NT2/D1 (cell line): ENCODE measurements around the gene FMN1.

Experiments
- DNase-seq: peaks from one replicate; pipeline ENCODE4 v3.0.0-alpha.2; 2011; ENCODE audit warnings: low read depth, low spot score
- H3K27me3 ChIP-seq: 2 replicates; pipeline ENCODE4 v1.6.0; 2011; ENCODE audit warnings: mild to moderate bottlenecking; ENCODE audit not compliant: insufficient read length, insufficient read depth
- H3K36me3 ChIP-seq: 2 replicates; pipeline ENCODE4 v1.6.1; 2011; ENCODE audit warnings: mild to moderate bottlenecking, low read length, mixed read lengths; ENCODE audit not compliant: insufficient read depth, insufficient read length
- H3K4me1 ChIP-seq: 2 replicates; pipeline ENCODE4 v1.5.1; 2011; ENCODE audit not compliant: insufficient read depth, insufficient read length
- H3K4me3 ChIP-seq: 2 replicates; pipeline ENCODE4 v1.5.1; 2011; ENCODE audit warnings: low read depth; ENCODE audit not compliant: insufficient read length
- H3K9ac ChIP-seq: 2 replicates; pipeline ENCODE4 v1.6.0; 2011; ENCODE audit warnings: low read depth; ENCODE audit not compliant: insufficient read length
- H3K9me3 ChIP-seq: 2 replicates; pipeline ENCODE4 v1.5.1; 2011; ENCODE audit warnings: mild to moderate bottlenecking, low read length; ENCODE audit not compliant: insufficient read depth
- SUZ12 ChIP-seq: IDR thresholded peaks from 2 replicates; pipeline ENCODE4 v1.6.1; 2011; ENCODE audit not compliant: insufficient read length, insufficient read depth; ENCODE audit errors: extremely low read depth
- YY1 ChIP-seq: IDR thresholded peaks from 2 replicates; pipeline ENCODE4 v1.6.1; 2011; ENCODE audit not compliant: insufficient read length, insufficient read depth
- ZNF274 ChIP-seq: IDR thresholded peaks from 2 replicates; pipeline ENCODE4 v1.6.1; 2011; ENCODE audit warnings: mild to moderate bottlenecking, low read depth, low read length

FMN1 gene

GRCh38 chr15:33182278-33182905 lies 12.1 kb downstream of the FMN1 start:
- Histone ChIP-seq H3K9ac (no peak overlapping the region), H3K4me3 (no peak overlapping the region), H3K4me1 (peaks cover 2% of the 10 kb centered on the region), H3K27me3 (no peaks in the 10 kb centered on the region), H3K36me3 (no peaks in the 10 kb centered on the region), H3K9me3 (no peaks in the 10 kb centered on the region)
- TF ChIP-seq SUZ12 (no peak), ZNF274 (no peak), YY1 (no peak)
- DNase-seq: no peak

GRCh38 chr15:33179874-33180273 lies 14.6 kb downstream of the FMN1 start:
- Histone ChIP-seq H3K4me3 (no peak overlapping the region), H3K9ac (no peak overlapping the region), H3K9me3 (no peaks in the 10 kb centered on the region), H3K27me3 (no peaks in the 10 kb centered on the region), H3K4me1 (peaks cover 2% of the 10 kb centered on the region), H3K36me3 (no peaks in the 10 kb centered on the region)
- DNase-seq: no peak
- TF ChIP-seq SUZ12 (no peak), YY1 (no peak), ZNF274 (no peak)

DNA sequence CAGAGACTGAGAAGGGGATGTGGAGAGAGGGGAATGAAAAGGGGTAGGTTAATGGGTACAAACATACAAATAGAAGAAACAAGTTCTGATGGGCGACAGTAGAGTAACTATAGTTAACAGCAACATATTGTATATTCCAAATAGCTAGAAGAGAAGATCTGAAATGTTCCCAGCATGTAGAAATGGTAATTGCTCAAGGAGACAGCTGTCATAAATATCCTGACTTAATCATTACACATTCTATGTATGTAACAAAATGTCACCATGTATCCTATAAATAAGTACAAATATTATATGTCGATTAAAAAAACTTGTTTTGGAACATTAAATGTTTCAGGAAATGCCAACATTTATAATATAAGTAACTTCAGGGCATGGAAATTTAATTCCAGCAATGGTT lies 23.3 kb downstream of the FMN1 start:
- Histone ChIP-seq H3K9me3 (no peaks in the 10 kb centered on the region), H3K27me3 (no peaks in the 10 kb centered on the region), H3K9ac (no peak overlapping the region), H3K36me3 (no peaks in the 10 kb centered on the region), H3K4me3 (no peak overlapping the region), H3K4me1 (no peaks in the 10 kb centered on the region)
- TF ChIP-seq YY1 (no peak), ZNF274 (no peak), SUZ12 (no peak)
- no peak for DNase-seq

GRCh38 chr15:33169625-33170024 lies 24.9 kb downstream of the FMN1 start:
- no peak for TF ChIP-seq YY1
- TF ChIP-seq ZNF274: no peak
- TF ChIP-seq SUZ12: no peak
- no peak overlapping the region for H3K9ac ChIP-seq
- H3K9me3 ChIP-seq: no peaks in the 10 kb centered on the region
- H3K36me3 ChIP-seq: no peaks in the 10 kb centered on the region
- no peak overlapping the region for H3K4me3 ChIP-seq
- no peaks in the 10 kb centered on the region for H3K27me3 ChIP-seq
- DNase-seq: no peak
- H3K4me1 ChIP-seq: no peaks in the 10 kb centered on the region

DNA sequence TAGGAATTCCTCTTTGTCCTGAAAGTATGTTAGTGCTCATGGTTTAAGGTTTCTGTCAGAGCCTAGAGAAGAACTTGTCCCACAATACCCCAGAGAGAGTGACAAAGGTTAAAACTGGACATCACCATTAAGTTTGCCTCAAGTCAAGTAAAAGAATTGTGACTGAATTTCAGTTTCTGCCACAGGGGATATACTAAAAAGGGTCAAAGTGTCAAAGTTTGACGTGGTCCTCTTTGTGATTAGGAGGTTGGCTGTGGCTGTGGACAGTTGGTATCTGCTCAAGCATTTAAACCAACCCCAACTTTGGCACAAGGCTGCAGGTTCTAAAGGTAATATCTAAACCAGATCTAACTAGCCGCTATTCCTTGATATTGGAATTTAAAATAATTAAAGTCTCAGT lies 26.1 kb downstream of the FMN1 start:
- H3K36me3 ChIP-seq: no peaks in the 10 kb centered on the region
- no peaks in the 10 kb centered on the region for H3K4me1 ChIP-seq
- H3K27me3 ChIP-seq: no peaks in the 10 kb centered on the region
- H3K4me3 ChIP-seq: no peak overlapping the region
- H3K9me3 ChIP-seq: no peaks in the 10 kb centered on the region
- no peak for DNase-seq
- no peak overlapping the region for H3K9ac ChIP-seq
- TF ChIP-seq YY1: no peak
- TF ChIP-seq ZNF274: no peak
- TF ChIP-seq SUZ12: no peak

- no peak for DNase-seq
- H3K27me3 ChIP-seq: no peaks in the 10 kb centered on the region
- no peak overlapping the region for H3K4me3 ChIP-seq
- TF ChIP-seq SUZ12 (no peak), ZNF274 (no peak), YY1 (no peak)
- H3K36me3 ChIP-seq: no peaks in the 10 kb centered on the region
- H3K9me3 ChIP-seq: no peaks in the 10 kb centered on the region
- H3K4me1 ChIP-seq: no peaks in the 10 kb centered on the region
- no peak overlapping the region for H3K9ac ChIP-seq
These were observed 30.7 kb downstream of the FMN1 start for GRCh38 chr15:33163816-33164215.

DNA sequence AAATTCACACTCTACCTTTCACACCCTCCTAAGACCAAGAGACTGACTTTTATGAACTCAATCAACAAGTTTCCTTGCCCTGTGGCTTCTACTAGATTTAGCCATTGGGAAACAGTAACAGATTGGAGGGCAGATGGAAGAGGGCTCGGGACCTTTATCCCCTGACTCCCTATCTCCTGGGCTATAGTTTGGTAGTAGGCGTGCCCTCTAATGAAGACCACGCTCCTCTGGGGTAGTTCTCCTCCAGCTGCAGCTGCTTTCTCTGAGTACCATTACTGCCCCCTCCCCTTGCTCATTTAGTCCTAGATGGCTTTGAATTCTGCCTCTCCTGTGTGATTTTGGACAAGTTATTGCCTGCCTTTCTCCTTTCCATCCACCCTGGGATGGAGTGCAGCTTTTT lies 33.3 kb downstream of the FMN1 start:
- H3K27me3 ChIP-seq: no peaks in the 10 kb centered on the region

More for the DNA sequence above, 33.3 kb downstream of the FMN1 start:
- H3K4me1 ChIP-seq: no peaks in the 10 kb centered on the region
- H3K4me3 ChIP-seq: no peak overlapping the region
- H3K9ac ChIP-seq: no peak overlapping the region
- DNase-seq: no peak
- no peaks in the 10 kb centered on the region for H3K9me3 ChIP-seq
- TF ChIP-seq SUZ12 (no peak), ZNF274 (no peak)
- no peaks in the 10 kb centered on the region for H3K36me3 ChIP-seq
